Endothelial cell of umbilical vein (primary cell): ENCODE data around the gene ESRRB. TPM values are rescaled to one million over a fixed set of nuclear protein-coding genes. Genes with fewer than 3 reads are reported as not detected.

Source experiments
- BruUV-seq: library from RNA; stranded (reverse); fragments of 400-500 nt; replicated peaks from 2 replicates; lab custom pipeline; 2021; lab: Mats Ljungman, UMichigan
- CTCF ChIA-PET: fragments of 300-600, 350-600 bp; sonication (Branson Sonifier 250); formaldehyde crosslinking; loops from one replicate; lab custom pipeline; 2021; ENCODE audit warnings: antibody characterized with exemption, inconsistent platforms; lab: Charles Lee
- POLR2A ChIA-PET: fragments of 300-600, 350-600 bp; sonication (Branson Sonifier 250); formaldehyde crosslinking; loops from one replicate; lab custom pipeline; 2021; ENCODE audit warnings: antibody characterized with exemption, inconsistent platforms; lab: Charles Lee
- DNase-seq: peaks from one replicate; pipeline ENCODE4 v3.0.0-alpha.2; 2011; ENCODE audit warnings: low read depth, low spot score
- FAIRE-seq: peaks from 2 replicates; lab custom pipeline; 2011; peaks lifted over from hg19 to GRCh38; lab: Jason Lieb, UNC
- H2AFZ ChIP-seq: 2 replicates; pipeline ENCODE4 v1.6.0; 2012; ENCODE audit warnings: low read depth, low read length, control low read depth, inconsistent platforms
- H3K27ac ChIP-seq: 2 replicates; pipeline ENCODE4 v1.5.1; 2011; ENCODE audit warnings: low read depth, mild to moderate bottlenecking, control low read depth, low read length, moderate library complexity; ENCODE audit not compliant: insufficient read depth
- H3K27me3 ChIP-seq, 2 experiments: 2 replicates each; pipeline versions ENCODE4 v1.6.0 to v1.6.1; 2011; ENCODE audit warnings: low read length in 2 of 2, mixed read lengths in 1 of 2; ENCODE audit not compliant: control insufficient read depth in 2 of 2, insufficient read depth in 2 of 2
- H3K36me3 ChIP-seq, 2 experiments: 2 replicates in 1 of 2; 3 replicates in 1 of 2; pipeline ENCODE4 v1.5.1; 2011; ENCODE audit warnings: low read length in 2 of 2, mild to moderate bottlenecking in 1 of 2, moderate library complexity in 1 of 2; ENCODE audit not compliant: control insufficient read depth in 2 of 2, insufficient read depth in 2 of 2; ENCODE audit errors: extremely low read depth in 1 of 2
- H3K4me1 ChIP-seq: 3 replicates; pipeline ENCODE4 v1.5.1; 2011; ENCODE audit warnings: mild to moderate bottlenecking, low read length; ENCODE audit not compliant: control insufficient read depth, insufficient read depth; ENCODE audit errors: extremely low read depth
- H3K4me2 ChIP-seq: 2 replicates; pipeline ENCODE4 v1.6.1; 2011; ENCODE audit warnings: low read length, control low read depth, mixed read lengths; ENCODE audit not compliant: insufficient read depth
- H3K4me3 ChIP-seq, 3 experiments: fragments of 200-600 bp in 1 of 3; sonication (generic), shearing (Covaris generic) in 1 of 3; replicated peaks in 1 of 3; 2 replicates each; pipeline ENCODE4 v1.5.1; 2011 to 2016; ENCODE audit warnings: control low read depth in 3 of 3, low read length in 3 of 3, mild to moderate bottlenecking in 2 of 3, inconsistent platforms in 1 of 3, low read depth in 1 of 3, moderate library complexity in 1 of 3; ENCODE audit not compliant: insufficient read depth in 1 of 3
- H3K79me2 ChIP-seq: 2 replicates; pipeline ENCODE4 v1.6.0; 2012; ENCODE audit warnings: low read length, inconsistent platforms; ENCODE audit not compliant: control insufficient read depth, insufficient read depth
- H3K9ac ChIP-seq: replicated peaks from 2 replicates; pipeline ENCODE3; 2011; ENCODE audit warnings: low read length, control low read depth; ENCODE audit not compliant: insufficient read depth; ENCODE audit errors: extremely low read depth
- H3K9me1 ChIP-seq: replicated peaks from 3 replicates; pipeline ENCODE4 v1.6.0; 2011; ENCODE audit warnings: mild to moderate bottlenecking, low read length; ENCODE audit not compliant: control insufficient read depth, insufficient read depth; ENCODE audit errors: extremely low read depth
- H3K9me3 ChIP-seq: replicated peaks from 2 replicates; pipeline ENCODE4 v1.5.1; 2012; ENCODE audit warnings: low read length, inconsistent platforms; ENCODE audit not compliant: control insufficient read depth, insufficient read depth
- H4K20me1 ChIP-seq: replicated peaks from 2 replicates; pipeline ENCODE3; 2011; ENCODE audit warnings: mild to moderate bottlenecking, low read length; ENCODE audit not compliant: control insufficient read depth, insufficient read depth; ENCODE audit errors: extremely low read depth
- CTCF ChIP-seq, 2 donors: IDR thresholded peaks; 1 replicate in 1 of 2; 2 replicates in 1 of 2; pipeline ENCODE4 v1.5.1; 2011; ENCODE audit warnings: low read length in 2 of 2, mild to moderate bottlenecking in 2 of 2, moderate library complexity in 2 of 2, control low read depth in 1 of 2, inconsistent platforms in 1 of 2, low read depth in 1 of 2; ENCODE audit not compliant: insufficient read depth in 1 of 2; ENCODE audit errors: extremely low read depth in 1 of 2
- FOS ChIP-seq: IDR thresholded peaks from 2 replicates; pipeline ENCODE4 v1.6.1; 2011; ENCODE audit warnings: mild to moderate bottlenecking, low read length, moderate library complexity, borderline replicate concordance; ENCODE audit not compliant: insufficient read depth
- JUN ChIP-seq: IDR thresholded peaks from 2 replicates; pipeline ENCODE4 v1.6.1; 2011; ENCODE audit warnings: borderline replicate concordance, low read depth; ENCODE audit not compliant: insufficient read length, insufficient read depth
- MAX ChIP-seq: IDR thresholded peaks from 2 replicates; pipeline ENCODE4 v1.6.1; 2011; ENCODE audit not compliant: insufficient read depth, insufficient read length
- MYC ChIP-seq: IDR thresholded peaks from one replicate; pipeline ENCODE4 v1.6.1; 2011; ENCODE audit warnings: mild to moderate bottlenecking, low read depth, low read length
- POLR2A ChIP-seq: IDR thresholded peaks from 2 replicates; pipeline ENCODE4 v1.6.1; 2012; ENCODE audit warnings: low read depth, mild to moderate bottlenecking, control low read depth, low read length
- POLR2AphosphoS5 ChIP-seq: IDR thresholded peaks from 2 replicates; pipeline ENCODE4 v1.6.1; 2012; ENCODE audit warnings: low read depth, mild to moderate bottlenecking, control low read depth, low read length, moderate library complexity; ENCODE audit not compliant: insufficient read depth
- dilution Hi-C: fragments of 300-500 bp; cut with MboI; formaldehyde crosslinking; loops from one replicate; pipeline ENCODE4 v1.15.0; 2019; ENCODE audit warnings: low sequenced_read_pairs; ENCODE audit not compliant: extremely low pct_ligation_motif_present
- intact Hi-C: fragments of 100-400 bp; cut with micrococcal nuclease; formaldehyde crosslinking; loops from one replicate; pipeline ENCODE4 v1.10.0; 2022
- polyA plus RNA-seq, 4 experiments: library from polyadenylated mRNA; depleted of rRNA in 3 of 4; stranded (reverse) in 3 of 4; unstranded in 1 of 4; fragments of >200 nt; gene quantifications; 2 replicates each; pipeline versions ENCODE4 v1.2.1 to v1.2.3, GENCODE V29; 2011 to 2012; ENCODE audit warnings: missing spikeins in 1 of 4
- total RNA-seq: library from RNA; stranded (reverse); gene quantifications from 2 replicates; pipeline ENCODE4 v1.2.3, GENCODE V29; 2021

ESRRB gene
- total and polyA plus RNA-seq, 2 donors (not counting 3 experiments of a cell fraction or from before 2014, with no cell fraction given) = not detected

GRCh38 chr14:76413962-76414600, 38.1 kb downstream of the ESRRB start:
- H3K9me1 ChIP-seq = no peaks in the 10 kb centered on the region
- H3K4me3 ChIP-seq = no peak overlapping the region
- H3K4me2 ChIP-seq = no peak overlapping the region
- TF ChIP-seq MAX (no peak), CTCF (IDR thresholded peaks at IDR 0.05; ENCODE audit: extremely low read depth in 1 of 2, insufficient read depth in 1 of 2, low read depth in 1 of 2, low read length in 2 of 2) (no peak), FOS (no peak)
- POLR2A ChIA-PET = no interaction called here
- no peaks in the 10 kb centered on the region for H3K79me2 ChIP-seq
- BruUV-seq = no TSS peak
- H4K20me1 ChIP-seq = no peaks in the 10 kb centered on the region
- DNase-seq = no peak
- CTCF ChIA-PET = no interaction called here
- H3K9ac ChIP-seq = no peak overlapping the region
- H2AFZ ChIP-seq = no peak overlapping the region
- no peaks in the 10 kb centered on the region for H3K4me1 ChIP-seq
- intact Hi-C loops = no loop called here
- no peak for FAIRE-seq
- no peaks in the 10 kb centered on the region for H3K36me3 ChIP-seq
- no peak overlapping the region for H3K27ac ChIP-seq
- dilution Hi-C loops = no loop called here
- H3K27me3 ChIP-seq = peaks cover 13 to 17% of the 10 kb centered on the region in 2 experiments
- no peaks in the 10 kb centered on the region for H3K9me3 ChIP-seq

GRCh38 chr14:76419399-76419798, 43.5 kb downstream of the ESRRB start:
- Histone ChIP-seq H4K20me1 (no peaks in the 10 kb centered on the region), H3K4me3 (no peak overlapping the region), H3K27ac (no peak overlapping the region), H3K27me3 (peaks cover 3 to 4% of the 10 kb centered on the region in 2 experiments), H3K4me1 (no peaks in the 10 kb centered on the region), H3K36me3 (no peaks in the 10 kb centered on the region), H3K4me2 (no peak overlapping the region), H3K9ac (no peak overlapping the region), H3K79me2 (no peaks in the 10 kb centered on the region), H3K9me3 (no peaks in the 10 kb centered on the region), H2AFZ (no peak overlapping the region), H3K9me1 (no peaks in the 10 kb centered on the region)
- no peak for FAIRE-seq
- dilution Hi-C loops = no loop called here
- BruUV-seq = no TSS peak
- ChIA-PET CTCF (interaction anchor here (0.7 kb wide), 1 partner anchor 32 kb away, joined by 3 read pairs; no protein-coding TSS in a partner anchor), POLR2A (no interaction called here)
- DNase-seq = no peak
- intact Hi-C loops = no loop called here
- TF ChIP-seq FOS (no peak), POLR2A (no peak), POLR2AphosphoS5 (no peak), JUN (no peak), MYC (no peak), MAX (no peak), CTCF (IDR thresholded peaks at IDR 0.05; ENCODE audit: extremely low read depth in 1 of 2, insufficient read depth in 1 of 2, low read depth in 1 of 2, low read length in 2 of 2) (no peak)
